Measurements from ENCODE around the gene ZBTB38. TPM values are rescaled to one million over a fixed set of nuclear protein-coding genes. Genes with fewer than 3 reads are reported as not detected.

The ZBTB38 gene
- total RNA-seq, 2 experiments from 2014 or later = 21.8 to 22.0 TPM

DNA sequence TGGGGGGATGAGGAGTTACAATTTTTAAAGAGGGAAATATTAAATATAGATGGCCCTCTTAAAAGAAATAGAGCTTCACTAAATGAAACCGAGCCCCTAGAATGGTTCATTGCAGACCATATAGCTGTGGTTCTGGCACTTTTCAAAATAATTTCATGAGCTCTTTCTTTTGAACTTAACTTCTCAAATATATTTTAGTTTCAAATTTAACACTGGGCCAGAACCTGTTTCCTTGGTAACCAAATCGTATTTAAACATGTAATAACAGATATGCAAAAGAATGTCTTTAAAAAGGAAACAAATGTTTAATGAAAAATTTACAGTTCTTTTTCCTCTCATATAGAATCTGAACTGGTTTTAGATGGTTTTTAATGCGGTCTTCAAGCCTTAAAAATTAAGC is 20.1 kb downstream of the ZBTB38 start:
- no peaks in the 10 kb centered on the region for H3K27me3 Mint-ChIP-seq
- CTCF ChIA-PET = interaction anchor here (0.8 to 1.5 kb wide), 7 partner anchors 18 to 77 kb away, joined by 3 to 4 read pairs (median 4); no protein-coding TSS in a partner anchor
- intact Hi-C loops (cut with DNase I, micrococcal nuclease) = no loop called here
- H3K9me3 Mint-ChIP-seq = no peaks in the 10 kb centered on the region
- TF ChIP-seq, protein P1, sequence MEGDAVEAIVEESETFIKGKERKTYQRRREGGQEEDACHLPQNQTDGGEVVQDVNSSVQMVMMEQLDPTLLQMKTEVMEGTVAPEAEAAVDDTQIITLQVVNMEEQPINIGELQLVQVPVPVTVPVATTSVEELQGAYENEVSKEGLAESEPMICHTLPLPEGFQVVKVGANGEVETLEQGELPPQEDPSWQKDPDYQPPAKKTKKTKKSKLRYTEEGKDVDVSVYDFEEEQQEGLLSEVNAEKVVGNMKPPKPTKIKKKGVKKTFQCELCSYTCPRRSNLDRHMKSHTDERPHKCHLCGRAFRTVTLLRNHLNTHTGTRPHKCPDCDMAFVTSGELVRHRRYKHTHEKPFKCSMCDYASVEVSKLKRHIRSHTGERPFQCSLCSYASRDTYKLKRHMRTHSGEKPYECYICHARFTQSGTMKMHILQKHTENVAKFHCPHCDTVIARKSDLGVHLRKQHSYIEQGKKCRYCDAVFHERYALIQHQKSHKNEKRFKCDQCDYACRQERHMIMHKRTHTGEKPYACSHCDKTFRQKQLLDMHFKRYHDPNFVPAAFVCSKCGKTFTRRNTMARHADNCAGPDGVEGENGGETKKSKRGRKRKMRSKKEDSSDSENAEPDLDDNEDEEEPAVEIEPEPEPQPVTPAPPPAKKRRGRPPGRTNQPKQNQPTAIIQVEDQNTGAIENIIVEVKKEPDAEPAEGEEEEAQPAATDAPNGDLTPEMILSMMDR (IDR thresholded peaks at IDR 0.05) = no peak
- H3K27me3 ChIP-seq (ENCODE audit: control insufficient read depth in 1 of 2, insufficient read depth in 2 of 2, low read length in 2 of 2) = no peaks in the 10 kb centered on the region
- ATAC-seq (ENCODE audit: poor library complexity) = no peak
- H3K9me3 ChIP-seq (ENCODE audit: control insufficient read depth in 1 of 2, insufficient read depth in 1 of 2, low read length in 2 of 2) = no peaks in the 10 kb centered on the region
- H3K4me3 Mint-ChIP-seq = peak overlapping the region; percentile 72
- H3K36me3 ChIP-seq (ENCODE audit: insufficient read depth, low read length) = no peaks in the 10 kb centered on the region
- peak overlapping the region in 1 of 2 donors; percentile 7 for H3K27ac ChIP-seq (ENCODE audit: low read depth in 1 of 2, low read length in 2 of 2)
- no peaks in the 10 kb centered on the region for H3K36me3 Mint-ChIP-seq (ENCODE audit: low read depth)
- peak overlapping the region; percentile 47 for H3K4me3 ChIP-seq (ENCODE audit: low read length)
- H3K27ac Mint-ChIP-seq = peak overlapping the region; percentile 72
- no peak for DNase-seq
- POLR2A ChIA-PET = interaction anchor here (0.6 to 1.6 kb wide), 7 partner anchors 9 to 512 kb away, joined by 3 to 4 read pairs (median 4); no protein-coding TSS in a partner anchor
- H3K4me1 ChIP-seq (ENCODE audit: insufficient read depth, low read length) = peaks cover 8% of the 10 kb centered on the region
- peaks cover 6% of the 10 kb centered on the region for H3K4me1 Mint-ChIP-seq (ENCODE audit: low read depth)

DNA sequence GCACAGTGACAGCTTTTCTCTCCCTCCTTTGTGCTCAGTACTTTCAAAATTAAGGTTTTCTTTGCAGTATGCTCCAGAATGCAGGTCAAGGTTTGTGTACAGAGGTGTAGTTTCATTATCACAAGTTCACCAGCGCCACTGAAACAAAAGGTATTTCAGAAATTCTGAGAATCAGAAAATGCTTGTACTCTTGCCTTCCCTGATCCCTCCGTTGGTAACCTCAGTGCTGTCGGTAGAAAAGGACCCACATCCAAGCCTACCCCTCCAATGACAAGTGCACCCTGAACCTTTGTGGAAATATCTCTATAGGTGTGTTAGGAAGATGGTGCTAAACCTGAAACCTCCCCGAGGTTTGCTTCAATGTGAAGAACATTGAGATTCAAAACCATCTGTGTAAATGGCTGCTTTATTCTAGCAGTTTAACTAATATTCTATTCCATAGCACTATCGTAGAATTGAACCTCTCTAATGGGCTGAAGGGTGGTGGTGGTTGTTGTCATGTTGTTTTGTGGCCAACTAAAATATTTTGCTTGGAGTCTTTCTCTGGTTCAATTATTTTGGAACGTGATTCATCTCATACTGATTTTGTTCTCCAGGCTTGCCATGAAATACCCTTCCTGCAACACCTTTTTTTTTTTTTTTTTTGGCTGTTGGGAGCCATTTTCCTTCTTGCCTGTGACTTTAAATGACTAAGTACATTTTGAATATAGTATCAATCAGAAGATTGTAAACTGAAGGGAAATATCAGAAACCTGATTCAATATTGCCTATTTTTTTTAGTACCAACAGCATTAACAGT is 20.7 kb downstream of the ZBTB38 start:
- H3K4me3 ChIP-seq (ENCODE audit: low read length) = peak overlapping the region; percentile 47
- POLR2A ChIA-PET = interaction anchor here (0.7 to 1.6 kb wide), 6 partner anchors 8 to 77 kb away, joined by 3 to 6 read pairs (median 4); no protein-coding TSS in a partner anchor

DNA sequence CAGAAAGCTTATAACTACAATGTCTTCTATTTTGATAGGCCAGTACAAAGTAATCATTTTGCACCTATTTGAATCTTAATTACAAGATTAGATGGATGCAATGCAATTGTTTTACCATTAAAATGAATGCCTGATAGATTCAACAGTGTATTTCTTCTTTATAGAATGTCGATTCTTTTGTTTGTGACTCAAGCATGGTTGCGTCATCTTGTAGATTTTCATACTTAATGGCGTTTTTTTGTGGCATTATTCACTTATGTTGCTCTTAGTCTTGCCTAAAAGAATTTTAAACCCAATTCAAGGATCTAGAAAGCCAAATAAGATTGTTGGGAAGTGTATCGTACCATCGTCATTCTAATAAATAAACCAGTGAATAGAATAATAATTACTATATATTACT is 21.4 kb downstream of the ZBTB38 start:
- H3K27ac ChIP-seq (ENCODE audit: low read depth in 1 of 2, low read length in 2 of 2) = no peak overlapping the region
- Mint-ChIP-seq H3K27me3 (no peaks in the 10 kb centered on the region), H3K4me1 (ENCODE audit: low read depth) (peaks cover 6% of the 10 kb centered on the region), H3K36me3 (ENCODE audit: low read depth) (no peaks in the 10 kb centered on the region), H3K27ac (peak overlapping the region; percentile 72), H3K9me3 (no peaks in the 10 kb centered on the region), H3K4me3 (no peak overlapping the region)
- intact Hi-C loops (cut with DNase I, micrococcal nuclease) = no loop called here
- H3K9me3 ChIP-seq (ENCODE audit: control insufficient read depth in 1 of 2, insufficient read depth in 1 of 2, low read length in 2 of 2) = no peaks in the 10 kb centered on the region
- peaks cover 8% of the 10 kb centered on the region for H3K4me1 ChIP-seq (ENCODE audit: insufficient read depth, low read length)
- TF ChIP-seq, protein P1 (IDR thresholded peaks at IDR 0.05) = no peak
- ATAC-seq (ENCODE audit: poor library complexity) (no peak), DNase-seq (no peak)
- no peaks in the 10 kb centered on the region for H3K27me3 ChIP-seq (ENCODE audit: control insufficient read depth in 1 of 2, insufficient read depth in 2 of 2, low read length in 2 of 2)
- POLR2A ChIA-PET = interaction anchor here (1.6 kb wide), 2 partner anchors 13 to 23 kb away, joined by 4 to 6 read pairs; no protein-coding TSS in a partner anchor
- no peak overlapping the region for H3K4me3 ChIP-seq (ENCODE audit: low read length)
- H3K36me3 ChIP-seq (ENCODE audit: insufficient read depth, low read length) = no peaks in the 10 kb centered on the region
- CTCF ChIA-PET = interaction anchor here (1.6 kb wide), 1 partner anchor 51 kb away, joined by 5 read pairs; no protein-coding TSS in a partner anchor

More for the DNA sequence above, 20.7 kb downstream of the ZBTB38 start:
- DNase-seq (no peak), ATAC-seq (ENCODE audit: poor library complexity) (peak; percentile 30)
- no peaks in the 10 kb centered on the region for H3K9me3 ChIP-seq (ENCODE audit: control insufficient read depth in 1 of 2, insufficient read depth in 1 of 2, low read length in 2 of 2)
- no peaks in the 10 kb centered on the region for H3K27me3 Mint-ChIP-seq
- H3K36me3 Mint-ChIP-seq (ENCODE audit: low read depth) = no peaks in the 10 kb centered on the region
- H3K36me3 ChIP-seq (ENCODE audit: insufficient read depth, low read length) = no peaks in the 10 kb centered on the region
- peak overlapping the region; percentile 72 for H3K27ac Mint-ChIP-seq
- H3K4me1 ChIP-seq (ENCODE audit: insufficient read depth, low read length) = peaks cover 8% of the 10 kb centered on the region
- H3K27me3 ChIP-seq (ENCODE audit: control insufficient read depth in 1 of 2, insufficient read depth in 2 of 2, low read length in 2 of 2) = no peaks in the 10 kb centered on the region
- H3K4me1 Mint-ChIP-seq (ENCODE audit: low read depth) = peaks cover 6% of the 10 kb centered on the region
- TF ChIP-seq, protein P1 (IDR thresholded peaks at IDR 0.05) = no peak
- H3K4me3 Mint-ChIP-seq = peak overlapping the region; percentile 72
- intact Hi-C loops (cut with DNase I, micrococcal nuclease) = no loop called here
- peak overlapping the region in 1 of 2 donors; percentile 7 for H3K27ac ChIP-seq (ENCODE audit: low read depth in 1 of 2, low read length in 2 of 2)
- H3K9me3 Mint-ChIP-seq = no peaks in the 10 kb centered on the region
- CTCF ChIA-PET = interaction anchor here (0.8 to 1.6 kb wide), 3 partner anchors 19 to 52 kb away, joined by 4 to 5 read pairs (median 4); no protein-coding TSS in a partner anchor
